NT2/D1 (cell line): ENCODE data around the gene C1D.

Source experiments
- SUZ12 ChIP-seq: IDR thresholded peaks from 2 replicates; pipeline ENCODE4 v1.6.1; 2011; ENCODE audit not compliant: insufficient read length, insufficient read depth; ENCODE audit errors: extremely low read depth
- YY1 ChIP-seq: IDR thresholded peaks from 2 replicates; pipeline ENCODE4 v1.6.1; 2011; ENCODE audit not compliant: insufficient read length, insufficient read depth
- ZNF274 ChIP-seq: IDR thresholded peaks from 2 replicates; pipeline ENCODE4 v1.6.1; 2011; ENCODE audit warnings: mild to moderate bottlenecking, low read depth, low read length

DNA sequence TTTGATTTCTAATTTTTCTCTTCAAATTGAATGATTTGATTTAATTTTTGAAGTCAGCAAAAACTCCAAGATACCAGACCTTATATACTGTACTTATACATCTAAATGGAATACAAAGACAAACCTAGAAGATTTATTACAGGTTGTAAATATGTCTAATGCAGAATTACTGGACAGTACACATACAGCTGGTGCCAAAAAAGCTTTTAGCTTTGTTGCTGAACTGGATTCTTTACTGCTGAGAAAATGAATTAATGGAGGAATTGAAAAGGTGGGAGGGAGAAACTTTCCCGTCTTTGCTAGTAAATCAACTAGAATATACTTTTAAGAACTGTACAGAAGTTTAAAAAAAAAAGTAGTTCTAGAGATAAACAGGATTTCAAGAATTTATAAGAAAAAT is 17.5 kb downstream of the C1D start:
- TF ChIP-seq SUZ12 (no peak), YY1 (no peak), ZNF274 (no peak)
